H4 (cell line): ENCODE data around the gene NACC2. TPM values are rescaled to one million over a fixed set of nuclear protein-coding genes. Genes with fewer than 3 reads are reported as not detected.
A peak's percentile ranks its signal among the peaks of the same experiment; 100 is the strongest.

Experiments
- DNase-seq: peaks from one replicate; pipeline ENCODE4 v3.0.0-alpha.2; 2015; ENCODE audit warnings: low spot score
- total RNA-seq: library from RNA; depleted of rRNA; stranded (reverse); fragments of >200 nt; shearing (Covaris generic); gene quantifications from 2 replicates; pipeline ENCODE4 v1.2.3, GENCODE V29; 2014

NACC2 gene
- total RNA-seq, 1 experiment from 2014 or later, result 5.6 TPM

- no peak for DNase-seq
Observed at GRCh38 chr9:135994501-135995192, 100.4 kb downstream of the NACC2 start.

- no peak for DNase-seq
Observed at GRCh38 chr9:135993765-135994500, 101.2 kb downstream of the NACC2 start.

GRCh38 chr9:135993409-135993742, 101.7 kb downstream of the NACC2 start:
- no peak for DNase-seq

GRCh38 chr9:135992486-135993408, 102.3 kb downstream of the NACC2 start:
- DNase-seq, result peak; percentile 88

- DNase-seq, result no peak
Observed at GRCh38 chr9:135991771-135992170, 103.3 kb downstream of the NACC2 start.

- DNase-seq, result no peak
Observed at GRCh38 chr9:135990468-135991429, 104.3 kb downstream of the NACC2 start.

- DNase-seq, result no peak
Observed at GRCh38 chr9:135989722-135990467, 105.2 kb downstream of the NACC2 start.

- no peak for DNase-seq
Observed at GRCh38 chr9:135989157-135989556, 105.9 kb downstream of the NACC2 start.

- DNase-seq, result no peak
Observed at GRCh38 chr9:135988493-135988892, 106.6 kb downstream of the NACC2 start.

GRCh38 chr9:135987838-135988404, 107.2 kb downstream of the NACC2 start:
- DNase-seq, result no peak

- no peak for DNase-seq
Observed at GRCh38 chr9:135986605-135987004, 108.5 kb downstream of the NACC2 start.

- no peak for DNase-seq
Observed at GRCh38 chr9:135985889-135986288, 109.2 kb downstream of the NACC2 start.

- no peak for DNase-seq
Observed at GRCh38 chr9:135985459-135985774, 109.7 kb downstream of the NACC2 start.

GRCh38 chr9:135984072-135984710, 110.9 kb downstream of the NACC2 start:
- DNase-seq, result no peak

- DNase-seq, result no peak
Observed at GRCh38 chr9:135983208-135984071, 111.6 kb downstream of the NACC2 start.

- DNase-seq, result no peak
Observed at GRCh38 chr9:135982499-135983207, 112.4 kb downstream of the NACC2 start.

- no peak for DNase-seq
Observed at GRCh38 chr9:135980926-135981630, 114.0 kb downstream of the NACC2 start.
